Measurements from ENCODE around the gene TP53INP2. TPM values are rescaled to one million over a fixed set of nuclear protein-coding genes. Genes with fewer than 3 reads are reported as not detected.
A peak's percentile ranks its signal among the peaks of the same experiment; 100 is the strongest.

Gene TP53INP2
- total and polyA plus RNA-seq, 2 of the 13 experiments (the other 11 are each of a cell fraction or from before 2014, with no cell fraction given): 5.2 to 18.8 TPM

- TF ChIP-seq ZGPAT (CRISPR knock-in tag; IDR thresholded peaks at IDR 0.05) (peak; percentile 68; the same call in 1 of the 2 replicates), SAP130 (CRISPR knock-in tag; IDR thresholded peaks at IDR 0.05; ENCODE audit: low read depth) (peak; percentile 64), ZNF567 (CRISPR knock-in tag; IDR thresholded peaks at IDR 0.05; ENCODE audit: borderline replicate concordance) (no peak), CEBPG (CRISPR knock-in tag; IDR thresholded peaks at IDR 0.05) (peak; percentile 95), HNF4A (CRISPR knock-in tag; IDR thresholded peaks at IDR 0.05) (peak; percentile 71), NR2F1 (CRISPR knock-in tag; IDR thresholded peaks at IDR 0.05) (peak in 1 of 2 experiments; percentile 72; a peak in 2 of 4 replicates), ZNF343 (CRISPR knock-in tag; IDR thresholded peaks at IDR 0.05) (peak; percentile 60; the same call in 1 of the 2 replicates), TARDBP (CRISPR knock-in tag; IDR thresholded peaks at IDR 0.05) (peak; percentile 58; the same call in 1 of the 2 replicates), ZNF350 (CRISPR knock-in tag; IDR thresholded peaks at IDR 0.05; ENCODE audit: borderline replicate concordance, low read depth) (peak; percentile 78; the same call in 1 of the 2 replicates), ISL2 (CRISPR knock-in tag; IDR thresholded peaks at IDR 0.05) (peak; percentile 56; the same call in 1 of the 2 replicates), TFE3 (CRISPR knock-in tag; IDR thresholded peaks at IDR 0.05) (no peak), ZNF121 (CRISPR knock-in tag; IDR thresholded peaks at IDR 0.05) (peak; percentile 70), ZNF616 (CRISPR knock-in tag; IDR thresholded peaks at IDR 0.05; ENCODE audit: low read depth) (no peak), HDAC1 (CRISPR knock-in tag; IDR thresholded peaks at IDR 0.05) (0 out of 2 replicates have a peak, but pooled peaks have one; percentile 11)
- TF ChIP-seq, protein P1, sequence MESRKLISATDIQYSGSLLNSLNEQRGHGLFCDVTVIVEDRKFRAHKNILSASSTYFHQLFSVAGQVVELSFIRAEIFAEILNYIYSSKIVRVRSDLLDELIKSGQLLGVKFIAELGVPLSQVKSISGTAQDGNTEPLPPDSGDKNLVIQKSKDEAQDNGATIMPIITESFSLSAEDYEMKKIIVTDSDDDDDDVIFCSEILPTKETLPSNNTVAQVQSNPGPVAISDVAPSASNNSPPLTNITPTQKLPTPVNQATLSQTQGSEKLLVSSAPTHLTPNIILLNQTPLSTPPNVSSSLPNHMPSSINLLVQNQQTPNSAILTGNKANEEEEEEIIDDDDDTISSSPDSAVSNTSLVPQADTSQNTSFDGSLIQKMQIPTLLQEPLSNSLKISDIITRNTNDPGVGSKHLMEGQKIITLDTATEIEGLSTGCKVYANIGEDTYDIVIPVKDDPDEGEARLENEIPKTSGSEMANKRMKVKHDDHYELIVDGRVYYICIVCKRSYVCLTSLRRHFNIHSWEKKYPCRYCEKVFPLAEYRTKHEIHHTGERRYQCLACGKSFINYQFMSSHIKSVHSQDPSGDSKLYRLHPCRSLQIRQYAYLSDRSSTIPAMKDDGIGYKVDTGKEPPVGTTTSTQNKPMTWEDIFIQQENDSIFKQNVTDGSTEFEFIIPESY (CRISPR knock-in tag; IDR thresholded peaks at IDR 0.05): peak; percentile 85
- TF ChIP-seq, protein P2, sequence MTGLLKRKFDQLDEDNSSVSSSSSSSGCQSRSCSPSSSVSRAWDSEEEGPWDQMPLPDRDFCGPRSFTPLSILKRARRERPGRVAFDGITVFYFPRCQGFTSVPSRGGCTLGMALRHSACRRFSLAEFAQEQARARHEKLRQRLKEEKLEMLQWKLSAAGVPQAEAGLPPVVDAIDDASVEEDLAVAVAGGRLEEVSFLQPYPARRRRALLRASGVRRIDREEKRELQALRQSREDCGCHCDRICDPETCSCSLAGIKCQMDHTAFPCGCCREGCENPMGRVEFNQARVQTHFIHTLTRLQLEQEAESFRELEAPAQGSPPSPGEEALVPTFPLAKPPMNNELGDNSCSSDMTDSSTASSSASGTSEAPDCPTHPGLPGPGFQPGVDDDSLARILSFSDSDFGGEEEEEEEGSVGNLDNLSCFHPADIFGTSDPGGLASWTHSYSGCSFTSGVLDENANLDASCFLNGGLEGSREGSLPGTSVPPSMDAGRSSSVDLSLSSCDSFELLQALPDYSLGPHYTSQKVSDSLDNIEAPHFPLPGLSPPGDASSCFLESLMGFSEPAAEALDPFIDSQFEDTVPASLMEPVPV (CRISPR knock-in tag; IDR thresholded peaks at IDR 0.05): peak; percentile 71; the same call in 1 of the 2 replicates
- TF ChIP-seq, protein P3, sequence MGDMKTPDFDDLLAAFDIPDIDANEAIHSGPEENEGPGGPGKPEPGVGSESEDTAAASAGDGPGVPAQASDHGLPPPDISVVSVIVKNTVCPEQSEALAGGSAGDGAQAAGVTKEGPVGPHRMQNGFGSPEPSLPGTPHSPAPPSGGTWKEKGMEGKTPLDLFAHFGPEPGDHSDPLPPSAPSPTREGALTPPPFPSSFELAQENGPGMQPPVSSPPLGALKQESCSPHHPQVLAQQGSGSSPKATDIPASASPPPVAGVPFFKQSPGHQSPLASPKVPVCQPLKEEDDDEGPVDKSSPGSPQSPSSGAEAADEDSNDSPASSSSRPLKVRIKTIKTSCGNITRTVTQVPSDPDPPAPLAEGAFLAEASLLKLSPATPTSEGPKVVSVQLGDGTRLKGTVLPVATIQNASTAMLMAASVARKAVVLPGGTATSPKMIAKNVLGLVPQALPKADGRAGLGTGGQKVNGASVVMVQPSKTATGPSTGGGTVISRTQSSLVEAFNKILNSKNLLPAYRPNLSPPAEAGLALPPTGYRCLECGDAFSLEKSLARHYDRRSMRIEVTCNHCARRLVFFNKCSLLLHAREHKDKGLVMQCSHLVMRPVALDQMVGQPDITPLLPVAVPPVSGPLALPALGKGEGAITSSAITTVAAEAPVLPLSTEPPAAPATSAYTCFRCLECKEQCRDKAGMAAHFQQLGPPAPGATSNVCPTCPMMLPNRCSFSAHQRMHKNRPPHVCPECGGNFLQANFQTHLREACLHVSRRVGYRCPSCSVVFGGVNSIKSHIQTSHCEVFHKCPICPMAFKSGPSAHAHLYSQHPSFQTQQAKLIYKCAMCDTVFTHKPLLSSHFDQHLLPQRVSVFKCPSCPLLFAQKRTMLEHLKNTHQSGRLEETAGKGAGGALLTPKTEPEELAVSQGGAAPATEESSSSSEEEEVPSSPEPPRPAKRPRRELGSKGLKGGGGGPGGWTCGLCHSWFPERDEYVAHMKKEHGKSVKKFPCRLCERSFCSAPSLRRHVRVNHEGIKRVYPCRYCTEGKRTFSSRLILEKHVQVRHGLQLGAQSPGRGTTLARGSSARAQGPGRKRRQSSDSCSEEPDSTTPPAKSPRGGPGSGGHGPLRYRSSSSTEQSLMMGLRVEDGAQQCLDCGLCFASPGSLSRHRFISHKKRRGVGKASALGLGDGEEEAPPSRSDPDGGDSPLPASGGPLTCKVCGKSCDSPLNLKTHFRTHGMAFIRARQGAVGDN (CRISPR knock-in tag; IDR thresholded peaks at IDR 0.05): peak; percentile 31; the same call in 1 of the 2 replicates
Measured at GRCh38 chr20:34717230-34718095, 13.3 kb downstream of the TP53INP2 start (continued).
